Chondrocyte (in vitro differentiated cells): ENCODE data around the gene MRPS15. TPM values are rescaled to one million over a fixed set of nuclear protein-coding genes. Genes with fewer than 3 reads are reported as not detected.
"Not testable (repeated sequence)": the region's sequence is repeated elsewhere in the genome, so short reads cannot be mapped to it uniquely, and the experiment has no call there.

Experiments used
- DNase-seq: peaks from one replicate; pipeline ENCODE4 v3.0.0; 2021; ENCODE audit warnings: mixed read lengths, low spot score
- H3K27ac Mint-ChIP-seq: one replicate; pipeline ENCODE4 v1.8.0; 2021; ENCODE audit warnings: mild to moderate bottlenecking, moderate library complexity, mixed read lengths; ENCODE audit not compliant: unreplicated experiment
- H3K27me3 Mint-ChIP-seq: 2 replicates; pipeline ENCODE4 v1.8.0; 2021; ENCODE audit warnings: low read depth, mixed read lengths
- H3K36me3 Mint-ChIP-seq: 2 replicates; pipeline ENCODE4 v1.8.0; 2021; ENCODE audit warnings: low read depth, mixed read lengths
- H3K4me1 Mint-ChIP-seq: 2 replicates; pipeline ENCODE4 v1.8.0; 2021; ENCODE audit warnings: low read depth, mild to moderate bottlenecking, mixed read lengths
- H3K4me3 Mint-ChIP-seq: one replicate; pipeline ENCODE4 v1.8.0; 2021; ENCODE audit warnings: mild to moderate bottlenecking, moderate library complexity, mixed read lengths; ENCODE audit not compliant: unreplicated experiment
- H3K9me3 Mint-ChIP-seq: 2 replicates; pipeline ENCODE4 v1.8.0; 2021; ENCODE audit warnings: low read depth, mixed read lengths
- long read RNA-seq: library from polyadenylated mRNA; stranded (forward); transcript quantifications from one replicate; pipeline ENCODE4 v2.0.0, GENCODE V29; 2021
- total RNA-seq: library from RNA; stranded (reverse); gene quantifications from 3 replicates; pipeline ENCODE4 v1.2.1, GENCODE V29; 2021
- TF ChIP-seq, protein P1 (sequence below): fragments of 200-600 bp; sonication (generic); IDR thresholded peaks from 2 replicates; pipeline ENCODE4 v1.5.0; 2021; ENCODE audit warnings: antibody characterized with exemption, mild to moderate bottlenecking, moderate library complexity

Gene MRPS15
- total RNA-seq: 51.3 to 68.5 TPM (median 53.2 TPM) in 3 replicates
- long read RNA-seq, transcript MRPS15-201 (8 exons, 1,006 nt): major isoform, 49 of 52 reads
- long read RNA-seq, partial matches to known transcripts: 0 of 52 reads
- long read RNA-seq, other reads (novel, unspliced or antisense): 3 of 52 reads

DNA sequence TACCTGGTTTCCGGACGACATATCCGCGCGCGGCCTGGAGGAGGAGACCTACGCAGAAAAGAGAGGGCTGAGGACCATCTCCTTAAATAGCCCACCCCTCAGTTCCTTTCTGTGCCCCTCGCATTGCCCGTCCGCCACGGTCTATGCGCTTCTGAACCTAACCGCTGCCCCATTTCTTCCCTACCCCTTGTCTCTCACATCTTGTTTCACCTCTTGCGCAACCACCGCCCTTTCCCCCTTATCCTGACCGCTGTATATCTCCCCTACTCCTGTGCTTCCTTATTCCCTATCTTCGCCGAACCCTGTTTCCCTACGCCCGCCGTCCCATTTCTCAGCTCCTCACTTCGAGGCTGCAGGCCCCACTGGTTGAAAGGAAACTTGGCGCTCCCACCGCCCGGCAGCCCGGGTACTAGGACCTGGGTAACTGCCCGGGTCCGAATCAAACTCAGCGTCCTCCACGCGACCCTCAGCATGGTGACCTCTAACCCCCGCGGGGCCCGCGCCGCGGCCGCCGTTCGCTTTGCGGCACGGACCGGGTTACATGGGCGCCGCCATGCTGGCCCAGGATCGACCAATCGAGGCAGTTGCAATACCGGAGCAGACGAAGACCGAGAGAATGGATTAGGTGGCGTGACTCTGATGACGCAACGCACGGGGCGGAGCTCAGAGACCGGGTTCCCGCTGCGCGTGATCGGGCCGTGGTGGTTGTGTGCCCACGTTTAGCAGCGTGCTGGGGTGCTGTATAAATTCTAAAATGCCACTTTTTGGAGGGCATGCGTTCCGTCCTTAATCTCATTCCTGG lies at the start of gene MRPS15:
TSS of gene MRPS15 (minus strand) at position 582 of the 802 bp plus-strand sequence. CDS start at position 473, 109 bp downstream.
- Mint-ChIP-seq H3K4me3 (peak within 1 kb of the TSS; percentile 100), H3K9me3 (no peaks in the 10 kb centered on the region), H3K4me1 (peaks cover 30% of the 10 kb centered on the region), H3K27me3 (no peaks in the 10 kb centered on the region), H3K36me3 (peaks cover 7% of the 10 kb centered on the region), H3K27ac (peak within 1 kb of the TSS; percentile 99)
- TF ChIP-seq, protein P1, sequence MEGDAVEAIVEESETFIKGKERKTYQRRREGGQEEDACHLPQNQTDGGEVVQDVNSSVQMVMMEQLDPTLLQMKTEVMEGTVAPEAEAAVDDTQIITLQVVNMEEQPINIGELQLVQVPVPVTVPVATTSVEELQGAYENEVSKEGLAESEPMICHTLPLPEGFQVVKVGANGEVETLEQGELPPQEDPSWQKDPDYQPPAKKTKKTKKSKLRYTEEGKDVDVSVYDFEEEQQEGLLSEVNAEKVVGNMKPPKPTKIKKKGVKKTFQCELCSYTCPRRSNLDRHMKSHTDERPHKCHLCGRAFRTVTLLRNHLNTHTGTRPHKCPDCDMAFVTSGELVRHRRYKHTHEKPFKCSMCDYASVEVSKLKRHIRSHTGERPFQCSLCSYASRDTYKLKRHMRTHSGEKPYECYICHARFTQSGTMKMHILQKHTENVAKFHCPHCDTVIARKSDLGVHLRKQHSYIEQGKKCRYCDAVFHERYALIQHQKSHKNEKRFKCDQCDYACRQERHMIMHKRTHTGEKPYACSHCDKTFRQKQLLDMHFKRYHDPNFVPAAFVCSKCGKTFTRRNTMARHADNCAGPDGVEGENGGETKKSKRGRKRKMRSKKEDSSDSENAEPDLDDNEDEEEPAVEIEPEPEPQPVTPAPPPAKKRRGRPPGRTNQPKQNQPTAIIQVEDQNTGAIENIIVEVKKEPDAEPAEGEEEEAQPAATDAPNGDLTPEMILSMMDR: no peak
- peak; percentile 96 for DNase-seq

DNA sequence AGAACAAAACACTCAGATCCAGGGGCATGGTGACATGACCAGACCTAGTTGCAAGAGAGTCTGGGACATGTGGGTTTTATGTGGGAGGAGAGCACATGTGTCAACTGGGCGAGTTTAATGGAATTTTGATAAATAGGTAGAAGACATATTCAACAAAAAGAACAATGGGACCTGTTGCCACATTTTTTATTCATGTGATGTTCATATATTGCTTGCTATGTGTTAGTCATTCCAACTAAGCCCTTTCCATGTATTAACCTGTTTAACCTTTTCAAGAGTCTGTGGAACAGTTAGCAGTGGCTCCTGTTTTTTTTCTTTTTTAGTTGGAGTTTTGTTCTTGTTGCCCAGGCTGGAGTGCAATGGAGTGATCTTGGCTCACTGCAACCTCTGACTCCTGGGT lies 48.7 kb upstream of the MRPS15 start:
- TF ChIP-seq, protein P1: no peak
- no peak for DNase-seq
- H3K9me3 Mint-ChIP-seq: no peaks in the 10 kb centered on the region
- H3K4me1 Mint-ChIP-seq: no peaks in the 10 kb centered on the region
- H3K4me3 Mint-ChIP-seq: no peak overlapping the region
- no peaks in the 10 kb centered on the region for H3K36me3 Mint-ChIP-seq
- H3K27me3 Mint-ChIP-seq: peaks cover 21% of the 10 kb centered on the region
- no peak overlapping the region for H3K27ac Mint-ChIP-seq

DNA sequence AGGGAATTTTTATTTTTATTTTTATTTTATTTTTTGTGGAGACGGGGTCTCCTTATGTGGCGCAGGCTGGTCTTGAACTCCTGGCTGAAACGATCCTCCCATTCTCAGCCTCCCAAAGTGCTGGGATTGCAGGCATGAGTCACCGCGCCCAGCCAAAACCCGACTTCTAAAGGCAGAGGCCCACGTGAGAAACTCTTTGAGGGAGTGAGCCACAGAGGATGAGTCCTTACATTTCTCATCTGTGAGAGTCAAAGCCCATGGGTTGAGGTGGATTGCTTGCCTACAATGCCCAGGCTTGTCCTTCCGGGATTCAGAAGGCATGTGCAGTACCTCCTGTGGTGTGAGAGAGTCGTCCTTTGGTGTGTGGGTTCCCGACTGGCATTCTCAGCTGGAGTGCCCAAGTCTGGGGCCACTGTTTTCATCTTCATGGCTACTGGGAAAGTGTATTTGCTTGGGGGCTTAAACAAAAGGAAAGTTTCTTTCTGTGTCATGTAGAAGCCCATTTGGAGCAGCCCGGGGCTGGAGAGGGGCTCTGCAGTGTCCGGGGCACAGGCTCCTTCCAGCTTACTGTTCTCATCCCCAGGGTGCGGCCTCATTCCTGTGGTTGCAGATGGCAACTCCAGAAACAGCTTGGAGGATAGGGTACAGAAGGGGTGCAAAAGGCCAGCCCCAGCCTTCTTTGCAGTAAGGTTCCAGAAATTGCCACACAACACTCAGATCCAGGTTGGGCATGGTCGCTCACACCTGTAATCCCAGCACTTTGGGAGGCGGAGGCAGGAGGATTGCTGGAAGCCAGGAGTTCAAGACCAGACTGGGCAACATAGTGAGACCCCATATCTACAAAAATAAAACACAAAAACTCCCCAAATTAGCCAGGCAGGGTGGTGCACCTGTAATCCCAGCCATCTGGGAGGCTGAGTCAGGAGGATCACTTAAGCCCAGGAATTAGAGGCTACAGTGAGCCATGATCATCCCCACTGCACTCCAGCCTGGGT lies 47.9 kb upstream of the MRPS15 start:
- no peak for DNase-seq
- Mint-ChIP-seq H3K27ac (no peak overlapping the region), H3K4me1 (no peaks in the 10 kb centered on the region), H3K27me3 (peaks cover 26% of the 10 kb centered on the region), H3K36me3 (no peaks in the 10 kb centered on the region), H3K4me3 (no peak overlapping the region), H3K9me3 (no peaks in the 10 kb centered on the region)
- TF ChIP-seq, protein P1: no peak

DNA sequence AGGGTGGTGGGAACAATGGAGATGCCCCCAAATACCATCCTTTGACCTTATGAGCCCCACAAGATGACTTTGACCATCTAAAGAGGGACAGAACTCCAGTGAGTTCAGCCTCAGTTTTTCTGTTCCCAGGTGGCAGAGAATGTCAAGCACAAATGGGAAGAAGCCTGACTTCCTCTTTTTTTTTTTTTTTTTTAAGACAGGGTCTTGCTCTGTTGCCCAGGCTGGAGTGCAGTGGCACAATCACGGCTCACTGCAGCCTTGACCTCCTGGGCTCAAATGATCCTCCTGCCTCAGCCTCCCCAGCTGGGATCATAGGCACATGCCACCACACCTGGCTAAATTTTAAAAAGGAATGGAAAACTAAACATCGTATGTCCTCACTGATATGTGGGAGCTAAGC lies 47.0 kb upstream of the MRPS15 start:
- not testable (repeated sequence) for H3K4me3 Mint-ChIP-seq, H3K4me1 Mint-ChIP-seq, H3K9me3 Mint-ChIP-seq, H3K36me3 Mint-ChIP-seq, H3K27ac Mint-ChIP-seq, DNase-seq
- peaks cover 34% of the 10 kb centered on the region for H3K27me3 Mint-ChIP-seq

DNA sequence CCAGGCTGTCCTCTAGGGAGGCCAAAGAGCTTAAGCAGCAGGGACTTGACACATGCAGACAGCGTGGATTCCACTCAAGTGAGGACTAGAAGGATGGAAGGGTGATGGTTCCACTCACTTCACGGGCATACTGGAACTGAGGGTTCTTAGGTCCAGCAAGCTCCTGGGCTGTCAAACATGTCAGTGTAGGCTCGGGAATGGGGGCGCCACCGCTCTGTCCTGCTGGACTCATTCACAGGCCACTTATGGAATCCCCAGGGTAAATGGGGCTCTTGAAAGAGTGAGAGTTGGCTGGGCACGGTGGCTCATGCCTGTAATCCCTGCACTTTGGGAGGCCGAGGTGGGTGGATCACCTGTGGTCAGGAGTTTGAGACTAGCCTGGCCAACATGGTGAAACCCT lies 46.2 kb upstream of the MRPS15 start:
- Mint-ChIP-seq H3K36me3 (no peaks in the 10 kb centered on the region), H3K27me3 (peaks cover 36% of the 10 kb centered on the region), H3K27ac (no peak overlapping the region), H3K4me1 (no peaks in the 10 kb centered on the region), H3K4me3 (no peak overlapping the region), H3K9me3 (no peaks in the 10 kb centered on the region)
- TF ChIP-seq, protein P1: no peak
- DNase-seq: no peak
